Erythroblast (primary cell): ENCODE results near the gene GCC2.

Experiments
- GATA1 ChIP-seq: IDR thresholded peaks from 2 replicates; pipeline ENCODE4 v1.6.1; 2011; ENCODE audit warnings: low read depth, mild to moderate bottlenecking, control low read depth, low read length, moderate library complexity
- POLR2A ChIP-seq: IDR thresholded peaks from 2 replicates; pipeline ENCODE4 v1.6.1; 2011; ENCODE audit warnings: mild to moderate bottlenecking, low read length

- no peak for TF ChIP-seq POLR2A
- no peak for TF ChIP-seq GATA1
These were observed 82.7 kb downstream of the GCC2 start for GRCh38 chr2:108531674-108532055.
